Glomerular visceral epithelial cell (primary cell): Measurements from ENCODE around the gene CDK8.

Experiments
- DNase-seq: peaks from one replicate; pipeline ENCODE4 v3.0.0-alpha.2; 2016; ENCODE audit errors: extremely low spot score

Gene CDK8

GRCh38 chr13:26445092-26445491, 191.2 kb downstream of the CDK8 start:
- DNase-seq: no peak

GRCh38 chr13:26446751-26447150, 192.8 kb downstream of the CDK8 start:
- DNase-seq: no peak

- no peak for DNase-seq
These were observed 194.1 kb downstream of the CDK8 start for GRCh38 chr13:26448032-26448431.

GRCh38 chr13:26449063-26449848, 195.3 kb downstream of the CDK8 start:
- DNase-seq: peak; percentile 13
